Testis (tissue), 2 donors: ENCODE data around the gene RMND1.

Source experiments
- CTCF ChIP-seq, 3 experiments: fragments of 450-650 bp in 2 of 3; fragments of 200-600 bp in 1 of 3; sonication (generic) in 1 of 3; IDR thresholded peaks; one replicate each; pipeline ENCODE4 v1.5.1; 2016 to 2019; ENCODE audit warnings: antibody characterized with exemption in 3 of 3, mild to moderate bottlenecking in 2 of 3, moderate library complexity in 1 of 3
- POLR2A ChIP-seq: fragments of 450-650 bp; IDR thresholded peaks from one replicate; pipeline ENCODE4 v1.6.1; 2017; ENCODE audit warnings: antibody characterized with exemption, mild to moderate bottlenecking, moderate library complexity

GRCh38 chr6:151400473-151400872, 51.5 kb downstream of the RMND1 start:
- no peak for TF ChIP-seq CTCF (IDR thresholded peaks at IDR 0.05)
- no peak for TF ChIP-seq POLR2A
